CD14-positive monocyte (primary cell): ENCODE measurements around the gene SLC38A1. TPM values are rescaled to one million over a fixed set of nuclear protein-coding genes. Genes with fewer than 3 reads are reported as not detected.

Experiments used
- DNase-seq, 3 donors: peaks; one replicate each; pipeline ENCODE4 v3.0.0-alpha.2; 2011 to 2022
- H2AFZ ChIP-seq: 2 replicates; pipeline ENCODE4 v1.6.0; 2012; ENCODE audit warnings: mild to moderate bottlenecking, low read depth, low read length, inconsistent platforms; ENCODE audit not compliant: insufficient read depth, poor library complexity, severe bottlenecking
- H3K27ac ChIP-seq, 2 donors: 1 replicate in 1 of 2; 2 replicates in 1 of 2; pipeline ENCODE4 v1.5.1; 2012 to 2013; ENCODE audit warnings: low read length in 2 of 2, control low read depth in 1 of 2, inconsistent platforms in 1 of 2, low read depth in 1 of 2, mild to moderate bottlenecking in 1 of 2
- H3K27me3 ChIP-seq, 2 donors: one replicate each; pipeline versions ENCODE4 v1.6.0 to v1.6.1; 2011 to 2013; ENCODE audit warnings: low read length in 2 of 2; ENCODE audit not compliant: control insufficient read depth in 2 of 2, insufficient read depth in 2 of 2
- H3K36me3 ChIP-seq, 2 donors: replicated peaks in 1 of 2; 1 replicate in 1 of 2; 2 replicates in 1 of 2; pipeline versions ENCODE4 v1.5.1 to v1.6.1; 2012 to 2013; ENCODE audit warnings: low read length in 2 of 2, control low read depth in 1 of 2, inconsistent platforms in 1 of 2, mild to moderate bottlenecking in 1 of 2; ENCODE audit not compliant: insufficient read depth in 2 of 2, control insufficient read depth in 1 of 2
- H3K4me1 ChIP-seq, 2 donors: 1 replicate in 1 of 2; 2 replicates in 1 of 2; pipeline versions ENCODE4 v1.5.1 to v1.6.1; 2012 to 2013; ENCODE audit warnings: low read length in 2 of 2, control low read depth in 1 of 2, inconsistent platforms in 1 of 2, mild to moderate bottlenecking in 1 of 2, moderate library complexity in 1 of 2; ENCODE audit not compliant: insufficient read depth in 2 of 2, control insufficient read depth in 1 of 2
- H3K4me2 ChIP-seq: replicated peaks from 2 replicates; pipeline ENCODE3; 2012; ENCODE audit warnings: low read length, moderate library complexity, mild to moderate bottlenecking; ENCODE audit not compliant: poor library complexity, severe bottlenecking; ENCODE audit errors: extremely low read depth
- H3K4me3 ChIP-seq, 3 experiments: fragments of 200-600 bp in 1 of 3; sonication (generic) in 1 of 3; replicated peaks in 1 of 3; 1 replicate in 2 of 3; 2 replicates in 1 of 3; pipeline ENCODE4 v1.5.1; 2011 to 2013; ENCODE audit warnings: low read length in 3 of 3, mild to moderate bottlenecking in 3 of 3, control low read depth in 2 of 3, low read depth in 2 of 3, inconsistent platforms in 1 of 3, moderate library complexity in 1 of 3
- H3K79me2 ChIP-seq: 2 replicates; pipeline ENCODE4 v1.6.0; 2012; ENCODE audit warnings: mild to moderate bottlenecking, control low read depth, inconsistent platforms, low read length, moderate library complexity; ENCODE audit not compliant: insufficient read depth
- H3K9ac ChIP-seq: 2 replicates; pipeline ENCODE4 v1.6.0; 2017; ENCODE audit warnings: low read length, mild to moderate bottlenecking; ENCODE audit not compliant: insufficient read depth, poor library complexity, severe bottlenecking
- H3K9me3 ChIP-seq, 2 donors: replicated peaks in 1 of 2; 1 replicate in 1 of 2; 2 replicates in 1 of 2; pipeline versions ENCODE4 v1.5.1 to v1.6.1; 2012 to 2013; ENCODE audit warnings: low read length in 2 of 2, control low read depth in 1 of 2; ENCODE audit not compliant: control insufficient read depth in 1 of 2, insufficient read depth in 1 of 2
- H4K20me1 ChIP-seq: 2 replicates; pipeline ENCODE4 v1.6.0; 2012; ENCODE audit warnings: mild to moderate bottlenecking, low read length, control low read depth, moderate library complexity; ENCODE audit not compliant: insufficient read depth
- H3K27ac Mint-ChIP-seq, 7 donors: one replicate each; pipeline ENCODE4 v1.8.0; 2020; ENCODE audit warnings: mild to moderate bottlenecking in 7 of 7, mixed read lengths in 7 of 7, moderate library complexity in 6 of 7, inconsistent platforms in 2 of 7
- H3K27me3 Mint-ChIP-seq, 3 donors: one replicate each; pipeline ENCODE4 v1.8.0; 2021 to 2022; ENCODE audit warnings: low read depth in 3 of 3, mild to moderate bottlenecking in 3 of 3, mixed read lengths in 3 of 3, moderate library complexity in 3 of 3, inconsistent platforms in 1 of 3
- H3K36me3 Mint-ChIP-seq, 2 donors: one replicate each; pipeline ENCODE4 v1.8.0; 2020; ENCODE audit warnings: mixed read lengths in 2 of 2, inconsistent platforms in 1 of 2, mild to moderate bottlenecking in 1 of 2
- H3K4me1 Mint-ChIP-seq: one replicate; pipeline ENCODE4 v1.8.0; 2020; ENCODE audit warnings: mild to moderate bottlenecking, mixed read lengths
- H3K4me3 Mint-ChIP-seq, 2 donors: one replicate each; pipeline ENCODE4 v1.8.0; 2020; ENCODE audit warnings: mild to moderate bottlenecking in 2 of 2, mixed read lengths in 2 of 2, moderate library complexity in 1 of 2
- H3K9me3 Mint-ChIP-seq, 7 donors: one replicate each; pipeline ENCODE4 v1.8.0; 2020 to 2022; ENCODE audit warnings: mixed read lengths in 7 of 7, mild to moderate bottlenecking in 6 of 7, moderate library complexity in 6 of 7, inconsistent platforms in 2 of 7
- WGBS: methylation state at CpG from one replicate; pipeline ENCODE4 v1.1.5; 2013; ENCODE audit warnings: missing lambda C conversion rate; ENCODE audit not compliant: insufficient coverage; 5-methylcytosine and 5-hydroxymethylcytosine counted together
- intact Hi-C, 2 donors: fragments of 100-400 bp; cut with micrococcal nuclease; formaldehyde crosslinking; loops; one replicate each; pipeline versions ENCODE4 v1.15.0 to v1.15.1; 2023
- polyA plus RNA-seq, 3 donors: library from polyadenylated mRNA; depleted of rRNA in 1 of 3; unstranded in 2 of 3; stranded (reverse) in 1 of 3; fragments of 300-500 nt in 2 of 3; fragments of >200 nt in 1 of 3; fragmentation: Illumina TruSeq in 2 of 3; gene quantifications; 1 replicate in 2 of 3; 2 replicates in 1 of 3; pipeline ENCODE4 v1.2.3, GENCODE V29; 2012 to 2021
- TF ChIP-seq, protein P1 (sequence below): fragments of 200-600 bp; IDR thresholded peaks from one replicate; pipeline ENCODE4 v1.8.0; 2022; ENCODE audit warnings: antibody characterized with exemption, mild to moderate bottlenecking

SLC38A1 gene
- polyA plus RNA-seq, 3 donors = 0.92 to 1.9 (median 1.6) TPM

DNA sequence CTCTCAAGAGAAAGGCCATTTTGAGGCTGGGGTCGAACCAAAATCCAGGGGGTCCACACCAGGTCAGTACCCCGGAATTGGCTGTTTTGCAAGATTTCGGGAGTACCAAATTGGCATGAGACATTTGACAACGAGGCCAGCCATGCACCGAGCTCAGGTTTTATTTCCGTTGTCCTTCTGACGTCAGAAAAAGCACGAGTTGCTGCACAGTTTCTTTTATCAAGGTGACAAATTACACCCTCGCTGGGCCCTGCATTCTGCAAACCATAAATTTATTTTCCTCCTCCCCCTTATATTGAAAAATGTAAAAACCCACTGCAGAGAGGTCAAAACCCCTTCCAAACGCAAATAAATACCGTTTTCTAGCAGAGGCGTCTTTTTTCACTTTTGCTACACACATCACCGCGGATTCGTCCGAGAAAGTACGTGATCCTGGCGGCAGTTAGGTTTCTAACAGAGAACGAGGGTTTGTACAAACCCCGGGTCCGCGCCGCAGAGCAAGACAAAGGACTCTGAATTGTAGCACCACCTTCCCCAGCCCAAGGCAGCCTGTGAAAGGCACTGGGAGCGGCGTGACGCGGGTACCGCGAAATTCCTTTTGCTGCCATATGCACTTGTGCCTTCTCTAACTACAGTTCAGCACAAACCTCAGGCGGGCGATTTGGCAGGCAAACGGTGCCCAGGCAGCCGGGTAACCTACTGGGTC lies 1.8 kb downstream of the SLC38A1 start:
- Histone ChIP-seq H3K27me3 (peaks cover 11 to 57% of the 10 kb centered on the region in 2 donors), H3K4me2 (peak overlapping the region; percentile 89), H2AFZ (peak overlapping the region; percentile 78), H3K79me2 (no peaks in the 10 kb centered on the region), H4K20me1 (no peaks in the 10 kb centered on the region), H3K9me3 (no peaks in the 10 kb centered on the region), H3K9ac (no peak overlapping the region), H3K4me1 (peaks cover 35 to 37% of the 10 kb centered on the region in 2 donors), H3K27ac (no peak overlapping the region), H3K4me3 (peak overlapping the region; percentile 48 to 77 (median 50)), H3K36me3 (no peaks in the 10 kb centered on the region)
- H3K9me3 Mint-ChIP-seq = peaks cover 0 to 12% (median 4%) of the 10 kb centered on the region in 7 donors
- H3K36me3 Mint-ChIP-seq = peaks cover 0 to 2% of the 10 kb centered on the region in 2 donors
- peak in 2 of 3 donors; percentile 14 to 34 for DNase-seq
- H3K27me3 Mint-ChIP-seq = peaks cover 9 to 16% (median 11%) of the 10 kb centered on the region in 3 donors
- TF ChIP-seq, protein P1, sequence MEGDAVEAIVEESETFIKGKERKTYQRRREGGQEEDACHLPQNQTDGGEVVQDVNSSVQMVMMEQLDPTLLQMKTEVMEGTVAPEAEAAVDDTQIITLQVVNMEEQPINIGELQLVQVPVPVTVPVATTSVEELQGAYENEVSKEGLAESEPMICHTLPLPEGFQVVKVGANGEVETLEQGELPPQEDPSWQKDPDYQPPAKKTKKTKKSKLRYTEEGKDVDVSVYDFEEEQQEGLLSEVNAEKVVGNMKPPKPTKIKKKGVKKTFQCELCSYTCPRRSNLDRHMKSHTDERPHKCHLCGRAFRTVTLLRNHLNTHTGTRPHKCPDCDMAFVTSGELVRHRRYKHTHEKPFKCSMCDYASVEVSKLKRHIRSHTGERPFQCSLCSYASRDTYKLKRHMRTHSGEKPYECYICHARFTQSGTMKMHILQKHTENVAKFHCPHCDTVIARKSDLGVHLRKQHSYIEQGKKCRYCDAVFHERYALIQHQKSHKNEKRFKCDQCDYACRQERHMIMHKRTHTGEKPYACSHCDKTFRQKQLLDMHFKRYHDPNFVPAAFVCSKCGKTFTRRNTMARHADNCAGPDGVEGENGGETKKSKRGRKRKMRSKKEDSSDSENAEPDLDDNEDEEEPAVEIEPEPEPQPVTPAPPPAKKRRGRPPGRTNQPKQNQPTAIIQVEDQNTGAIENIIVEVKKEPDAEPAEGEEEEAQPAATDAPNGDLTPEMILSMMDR = no peak
- under 1% methylated on average over 32 of the region's 33 CpGs for WGBS
- H3K4me3 Mint-ChIP-seq = no peak overlapping the region
- intact Hi-C loops = loop anchor here (5.0 kb wide), 1 partner anchor 50 kb away; no protein-coding TSS in a partner anchor
- peaks cover 9% of the 10 kb centered on the region for H3K4me1 Mint-ChIP-seq
- no peak overlapping the region for H3K27ac Mint-ChIP-seq

DNA sequence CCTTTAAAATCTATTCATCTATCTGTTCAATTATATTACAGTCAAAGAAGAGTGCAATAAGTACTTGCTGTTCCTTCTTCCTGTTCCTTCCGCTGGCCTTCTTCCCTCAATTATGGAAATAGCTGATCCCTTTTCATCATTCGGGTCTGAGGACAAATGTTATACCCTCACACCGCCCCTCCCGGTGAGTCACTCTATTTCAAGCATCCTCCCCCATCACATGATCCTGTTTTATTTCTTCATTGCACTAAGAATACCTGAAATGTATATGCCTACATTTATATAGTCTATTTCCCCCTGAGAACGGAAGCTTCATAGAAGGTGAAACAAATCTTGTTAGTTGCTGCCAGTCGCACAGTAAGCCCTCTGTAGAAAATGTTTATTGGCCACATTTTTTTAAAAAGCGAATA lies 2.5 kb downstream of the SLC38A1 start:
- no peaks in the 10 kb centered on the region for H3K79me2 ChIP-seq
- intact Hi-C loops = loop anchor here (5.0 kb wide), 1 partner anchor 49 kb away; no protein-coding TSS in a partner anchor
- H4K20me1 ChIP-seq = no peaks in the 10 kb centered on the region

More for the DNA sequence above, 2.5 kb downstream of the SLC38A1 start:
- Histone ChIP-seq H2AFZ (no peak overlapping the region), H3K27me3 (peaks cover 11 to 55% of the 10 kb centered on the region in 2 donors), H3K4me3 (peak overlapping the region; percentile 48 to 77 (median 50)), H3K4me2 (peak overlapping the region; percentile 89), H3K9ac (no peak overlapping the region), H3K36me3 (no peaks in the 10 kb centered on the region), H3K9me3 (no peaks in the 10 kb centered on the region), H3K4me1 (peaks cover 35 to 37% of the 10 kb centered on the region in 2 donors), H3K27ac (no peak overlapping the region)
- peaks cover 0 to 2% of the 10 kb centered on the region in 2 donors for H3K36me3 Mint-ChIP-seq
- H3K9me3 Mint-ChIP-seq = peaks cover 0 to 12% (median 4%) of the 10 kb centered on the region in 7 donors
- H3K27ac Mint-ChIP-seq = no peak overlapping the region
- H3K4me1 Mint-ChIP-seq = peaks cover 9% of the 10 kb centered on the region
- no peak overlapping the region for H3K4me3 Mint-ChIP-seq
- DNase-seq = peak; percentile 24 to 55 (median 36)
- WGBS = 11% methylated on average over 3 of the region's 7 CpGs
- H3K27me3 Mint-ChIP-seq = peaks cover 5 to 16% (median 8%) of the 10 kb centered on the region in 3 donors
- TF ChIP-seq, protein P1 = no peak
